PC-3 (cell line): Measurements from ENCODE around the gene RFX1. TPM values are rescaled to one million over a fixed set of nuclear protein-coding genes. Genes with fewer than 3 reads are reported as not detected.

Source experiments
- ATAC-seq: fragments of 200-7000 bp; cut with Tn5 transposase; 2 replicates; pipeline ENCODE4 v1.9.1; 2020; ENCODE audit warnings: mild to moderate bottlenecking, moderate library complexity
- BruUV-seq: library from RNA; stranded (reverse); fragments of 400-500 nt; replicated peaks from 2 replicates; lab custom pipeline; 2021; lab: Mats Ljungman, UMichigan
- CTCF ChIA-PET: fragments of 300-600 bp; sonication (Branson Sonifier 250); formaldehyde crosslinking; loops from one replicate; lab custom pipeline; 2022; ENCODE audit warnings: antibody characterized with exemption; lab: Charles Lee
- POLR2A ChIA-PET: fragments of 300-600 bp; sonication (Branson Sonifier 250); formaldehyde crosslinking; loops from one replicate; lab custom pipeline; 2022; ENCODE audit warnings: antibody characterized with exemption; ENCODE audit not compliant: unreplicated experiment; lab: Charles Lee
- DNase-seq: peaks from one replicate; pipeline ENCODE4 v3.0.0-alpha.2; 2015
- H2AFZ ChIP-seq: fragments of 300-600 bp; sonication (generic); 2 replicates; pipeline ENCODE4 v1.6.0; 2016; ENCODE audit warnings: antibody characterized with exemption, low read length
- H3F3A ChIP-seq: fragments of 300-600 bp; sonication (generic); one replicate; pipeline ENCODE4 v1.6.0; 2017; ENCODE audit warnings: antibody characterized with exemption, low read length, control low read depth, mild to moderate bottlenecking; ENCODE audit not compliant: unreplicated experiment
- H3K27ac ChIP-seq: fragments of 300-600 bp; sonication (generic); 2 replicates; pipeline ENCODE4 v1.5.1; 2016; ENCODE audit warnings: mild to moderate bottlenecking, low read length
- H3K27me3 ChIP-seq: fragments of 300-600 bp; sonication (generic); 2 replicates; pipeline ENCODE4 v1.6.1; 2016; ENCODE audit warnings: low read length, mixed read lengths
- H3K36me3 ChIP-seq: fragments of 300-600 bp; sonication (generic); 2 replicates; pipeline ENCODE4 v1.6.1; 2016; ENCODE audit warnings: low read depth, mixed run types, low read length, mixed read lengths
- H3K4me1 ChIP-seq: fragments of 300-600 bp; sonication (generic); 2 replicates; pipeline ENCODE4 v1.5.1; 2016; ENCODE audit warnings: low read length; ENCODE audit not compliant: insufficient read depth
- H3K4me2 ChIP-seq: fragments of 300-600 bp; sonication (generic); 2 replicates; pipeline ENCODE4 v1.6.0; 2016; ENCODE audit warnings: low read length
- H3K4me3 ChIP-seq: fragments of 300-600 bp; sonication (generic); 2 replicates; pipeline ENCODE4 v1.5.1; 2016; ENCODE audit warnings: mild to moderate bottlenecking, low read length, mixed read lengths
- H3K79me2 ChIP-seq: fragments of 300-600 bp; sonication (generic); 2 replicates; pipeline ENCODE4 v1.6.1; 2017; ENCODE audit warnings: low read length, mixed read lengths
- H3K9ac ChIP-seq: fragments of 300-600 bp; sonication (generic); 2 replicates; pipeline ENCODE4 v1.6.0; 2016; ENCODE audit warnings: mild to moderate bottlenecking, low read length
- H3K9me2 ChIP-seq: fragments of 300-600 bp; sonication (generic); replicated peaks from 2 replicates; pipeline ENCODE4 v1.6.1; 2016; ENCODE audit warnings: mixed run types, low read length, mixed read lengths
- H3K9me3 ChIP-seq: fragments of 300-600 bp; sonication (generic); 2 replicates; pipeline ENCODE4 v1.6.1; 2016; ENCODE audit warnings: low read length, mixed read lengths
- H4K20me1 ChIP-seq: fragments of 300-600 bp; sonication (generic); 2 replicates; pipeline ENCODE4 v1.6.1; 2016; ENCODE audit warnings: low read length, mixed read lengths
- EZH2 ChIP-seq: fragments of 300-600 bp; sonication (generic); IDR thresholded peaks from one replicate; pipeline ENCODE4 v1.6.1; 2017; ENCODE audit warnings: antibody characterized with exemption, mild to moderate bottlenecking, low read length; ENCODE audit not compliant: unreplicated experiment
- EZH2phosphoT487 ChIP-seq: fragments of 300-600 bp; sonication (generic); IDR thresholded peaks from 2 replicates; pipeline ENCODE4 v1.6.1; 2018; ENCODE audit warnings: mild to moderate bottlenecking, antibody characterized with exemption, low read length, borderline replicate concordance
- intact Hi-C: fragments of 100-400 bp; cut with micrococcal nuclease; formaldehyde crosslinking; loops from 2 replicates; pipeline ENCODE4 v1.9.0; 2023
- total RNA-seq: library from RNA; depleted of rRNA; stranded (reverse); fragments of >200 nt; gene quantifications from 2 replicates; pipeline ENCODE4 v1.2.3, GENCODE V29; 2014
- TF ChIP-seq, protein P1 (sequence below): fragments of 300-600 bp; sonication (generic); conservative IDR thresholded peaks from 2 replicates; pipeline ENCODE4 v1.5.1; 2017; ENCODE audit warnings: antibody characterized with exemption, low read depth, mild to moderate bottlenecking, low read length

Gene RFX1
- total RNA-seq, 1 experiment from 2014 or later: 7.5 TPM

- Histone ChIP-seq H3K36me3 (no peaks in the 10 kb centered on the region; the same call in 1 of the 2 replicates), H3K4me1 (no peaks in the 10 kb centered on the region), H3K27me3 (no peaks in the 10 kb centered on the region), H4K20me1 (no peaks in the 10 kb centered on the region), H3K4me2 (no peak overlapping the region), H3K9me2 (no peaks in the 10 kb centered on the region), H2AFZ (no peak overlapping the region), H3K9me3 (no peaks in the 10 kb centered on the region), H3K4me3 (no peak overlapping the region), H3F3A (no peaks in the 10 kb centered on the region), H3K27ac (no peak overlapping the region), H3K79me2 (no peaks in the 10 kb centered on the region), H3K9ac (no peak overlapping the region)
- intact Hi-C loops: no loop called here
- ATAC-seq: no peak
- TF ChIP-seq, protein P1, sequence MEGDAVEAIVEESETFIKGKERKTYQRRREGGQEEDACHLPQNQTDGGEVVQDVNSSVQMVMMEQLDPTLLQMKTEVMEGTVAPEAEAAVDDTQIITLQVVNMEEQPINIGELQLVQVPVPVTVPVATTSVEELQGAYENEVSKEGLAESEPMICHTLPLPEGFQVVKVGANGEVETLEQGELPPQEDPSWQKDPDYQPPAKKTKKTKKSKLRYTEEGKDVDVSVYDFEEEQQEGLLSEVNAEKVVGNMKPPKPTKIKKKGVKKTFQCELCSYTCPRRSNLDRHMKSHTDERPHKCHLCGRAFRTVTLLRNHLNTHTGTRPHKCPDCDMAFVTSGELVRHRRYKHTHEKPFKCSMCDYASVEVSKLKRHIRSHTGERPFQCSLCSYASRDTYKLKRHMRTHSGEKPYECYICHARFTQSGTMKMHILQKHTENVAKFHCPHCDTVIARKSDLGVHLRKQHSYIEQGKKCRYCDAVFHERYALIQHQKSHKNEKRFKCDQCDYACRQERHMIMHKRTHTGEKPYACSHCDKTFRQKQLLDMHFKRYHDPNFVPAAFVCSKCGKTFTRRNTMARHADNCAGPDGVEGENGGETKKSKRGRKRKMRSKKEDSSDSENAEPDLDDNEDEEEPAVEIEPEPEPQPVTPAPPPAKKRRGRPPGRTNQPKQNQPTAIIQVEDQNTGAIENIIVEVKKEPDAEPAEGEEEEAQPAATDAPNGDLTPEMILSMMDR: no peak
- no peak for TF ChIP-seq EZH2phosphoT487
- no peak for TF ChIP-seq EZH2
- ChIA-PET POLR2A (no interaction called here), CTCF (no interaction called here)
- BruUV-seq: no TSS peak
- no peak for DNase-seq
These were observed 22.8 kb downstream of the RFX1 start for GRCh38 chr19:13983213-13983889.

GRCh38 chr19:13982773-13983172 lies 23.3 kb downstream of the RFX1 start:
- no peak for ATAC-seq
- CTCF ChIA-PET: no interaction called here

More at GRCh38 chr19:13982773-13983172, 23.3 kb downstream of the RFX1 start:
- Histone ChIP-seq H4K20me1 (no peaks in the 10 kb centered on the region), H3K4me2 (no peak overlapping the region), H3K27ac (no peak overlapping the region), H2AFZ (no peak overlapping the region), H3K4me3 (no peak overlapping the region), H3K79me2 (no peaks in the 10 kb centered on the region), H3K9me3 (no peaks in the 10 kb centered on the region), H3K9me2 (no peaks in the 10 kb centered on the region), H3K27me3 (no peaks in the 10 kb centered on the region), H3F3A (no peaks in the 10 kb centered on the region), H3K9ac (no peak overlapping the region), H3K4me1 (no peaks in the 10 kb centered on the region), H3K36me3 (no peaks in the 10 kb centered on the region; the same call in 1 of the 2 replicates)
- POLR2A ChIA-PET: no interaction called here
- intact Hi-C loops: no loop called here
- no peak for TF ChIP-seq EZH2
- no peak for TF ChIP-seq EZH2phosphoT487
- TF ChIP-seq, protein P1: no peak
- no TSS peak for BruUV-seq
- no peak for DNase-seq
